NOMO-1 (cell line): ENCODE data around the gene GAREM1.

Experiments used
- DNase-seq, 2 experiments: peaks; one replicate each; lab custom pipeline; 2025; ENCODE audit not compliant: unreplicated experiment in 2 of 2; lab: John Stamatoyannopoulos, UW

GAREM1 gene

GRCh38 chr18:32427084-32427900, 43.4 kb downstream of the GAREM1 start:
- no peak for DNase-seq

- peak in 1 of 2 experiments; percentile 4 for DNase-seq
These were observed 45.2 kb downstream of the GAREM1 start for GRCh38 chr18:32425466-32425865.

DNA sequence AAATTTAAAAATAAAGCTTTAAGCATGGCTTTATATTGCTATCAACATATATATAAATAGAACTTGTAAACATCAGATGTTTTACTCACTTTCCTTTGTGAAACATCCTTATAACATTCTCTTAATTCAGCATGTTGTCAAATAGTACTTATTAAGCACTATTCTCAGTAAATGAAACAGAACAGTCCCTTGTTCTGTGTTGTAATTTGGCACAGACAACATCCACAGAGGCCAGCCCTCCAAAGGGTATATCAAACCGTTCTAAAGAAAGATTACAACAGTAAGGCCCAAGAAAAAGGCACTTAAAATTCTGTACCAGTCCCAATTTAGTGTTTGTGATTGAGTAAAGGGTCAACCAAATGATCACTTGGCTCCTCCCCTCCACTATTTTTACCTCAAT, 46.0 kb downstream of the GAREM1 start:
- no peak for DNase-seq

- DNase-seq: no peak
These were observed 47.5 kb downstream of the GAREM1 start for GRCh38 chr18:32422978-32423740.

- no peak for DNase-seq
These were observed 48.5 kb downstream of the GAREM1 start for GRCh38 chr18:32422201-32422600.

DNA sequence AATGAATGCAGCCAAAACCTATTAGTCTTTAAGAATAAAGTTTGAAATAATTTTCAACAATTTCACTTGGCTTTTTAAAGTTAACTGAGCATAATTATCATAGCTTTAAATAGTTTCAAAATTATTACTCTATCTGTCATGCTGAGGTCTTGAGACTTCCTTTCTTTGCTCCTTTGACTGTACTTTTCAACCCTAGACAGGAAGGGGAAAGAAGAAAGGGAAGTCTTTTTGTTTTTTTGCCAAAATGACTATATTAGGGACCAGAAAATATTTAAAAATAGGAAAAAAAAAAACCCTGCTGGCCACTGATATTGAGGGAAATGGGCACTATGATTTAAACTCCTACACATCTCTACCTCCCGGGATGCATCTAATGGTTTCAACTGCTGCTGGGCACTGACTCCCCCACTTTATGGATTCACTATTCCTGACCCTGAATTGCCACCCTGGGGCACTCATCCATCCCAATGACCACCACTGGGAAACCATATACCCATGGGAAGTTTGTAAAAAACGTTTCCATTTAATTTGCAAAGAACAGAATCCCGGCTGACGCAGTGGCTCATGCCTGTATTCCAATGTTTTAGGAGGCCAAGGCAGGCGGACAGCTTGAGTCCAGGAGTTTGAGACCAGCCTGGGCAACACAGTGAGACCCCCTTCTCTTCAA, 50.5 kb downstream of the GAREM1 start:
- DNase-seq: peak; percentile 14 to 68

DNA sequence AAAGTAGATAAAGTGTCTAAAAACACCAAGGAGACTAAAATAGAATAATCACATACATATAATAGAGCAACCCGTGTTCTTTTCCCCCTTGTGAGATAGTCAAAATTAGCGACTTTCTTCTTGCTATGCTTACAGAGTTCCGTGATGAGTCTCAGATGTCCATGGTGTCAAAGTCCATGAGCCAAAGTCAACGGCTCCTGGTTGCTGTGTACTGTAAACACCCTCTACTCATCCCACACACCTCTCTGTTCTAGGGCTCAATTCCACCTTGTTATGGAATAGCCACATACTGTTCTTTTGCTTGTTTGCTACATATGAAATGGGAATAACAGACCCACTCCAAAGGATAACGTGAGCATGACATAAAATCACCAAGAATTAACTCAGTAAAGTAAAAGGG, 52.5 kb downstream of the GAREM1 start:
- no peak for DNase-seq

GRCh38 chr18:32405588-32405987, 65.1 kb downstream of the GAREM1 start:
- DNase-seq: no peak

DNA sequence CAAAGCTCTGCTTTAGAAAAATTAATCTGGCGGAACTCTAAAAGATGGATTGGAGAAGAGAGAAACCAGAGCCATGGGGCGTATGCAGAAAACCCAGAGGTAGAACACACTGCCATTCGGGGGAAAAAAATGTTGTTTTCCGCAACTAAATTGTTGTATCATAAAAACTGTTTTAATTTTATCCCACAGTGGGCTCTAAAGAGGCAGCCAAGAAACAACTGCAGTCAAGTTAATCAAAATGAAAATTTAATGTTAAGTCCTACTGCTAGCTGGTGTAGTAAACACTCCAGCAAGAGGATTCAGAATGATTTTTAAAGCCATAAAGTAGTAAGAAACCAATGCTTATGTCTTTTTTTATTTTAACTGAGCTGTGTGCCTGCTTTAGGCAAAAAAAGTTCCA, 69.1 kb downstream of the GAREM1 start:
- DNase-seq: no peak

GRCh38 chr18:32393407-32393806, 77.3 kb downstream of the GAREM1 start:
- DNase-seq: no peak

DNA sequence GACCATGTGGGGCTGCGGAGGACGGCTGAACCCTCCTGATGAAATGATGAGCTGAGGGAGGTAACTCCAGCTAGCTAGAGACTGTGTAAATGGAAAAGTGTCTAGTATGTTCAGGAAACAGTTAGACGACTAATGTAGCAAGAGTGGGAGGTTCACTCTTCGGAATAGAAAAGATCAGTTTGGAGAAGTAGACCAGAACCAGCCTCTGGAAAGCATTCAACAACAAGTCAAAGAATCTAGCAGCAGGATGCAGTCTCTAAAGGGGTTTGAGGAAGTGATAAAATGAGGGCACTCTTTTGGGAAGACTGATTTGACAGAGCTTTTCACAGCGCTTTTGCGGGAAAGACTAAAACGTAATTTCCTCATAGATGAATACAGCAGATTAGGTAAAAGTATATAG, 79.6 kb downstream of the GAREM1 start:
- peak in 1 of 2 experiments; percentile 68 for DNase-seq

GRCh38 chr18:32389858-32390257, 80.8 kb downstream of the GAREM1 start:
- DNase-seq: no peak

DNA sequence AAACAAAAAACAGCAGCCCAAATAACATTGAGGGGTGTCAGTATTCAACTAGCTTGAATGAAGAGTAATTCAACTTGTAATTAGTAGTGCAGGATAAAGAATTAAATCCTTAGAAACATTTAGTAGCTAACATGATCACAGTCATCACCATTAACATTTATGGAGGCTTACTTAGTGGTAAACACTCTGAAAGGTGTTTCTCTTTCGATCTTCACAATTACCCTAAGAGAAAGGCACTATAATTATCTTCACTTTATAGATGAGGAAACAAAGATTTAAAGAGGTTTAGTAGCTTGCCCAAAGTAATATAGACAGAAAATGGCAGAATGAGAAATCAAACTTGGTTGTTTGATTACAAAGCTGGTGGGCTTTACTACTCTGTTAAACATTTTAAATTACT, 81.5 kb downstream of the GAREM1 start:
- DNase-seq: no peak

- DNase-seq: no peak
These were observed 84.2 kb downstream of the GAREM1 start for GRCh38 chr18:32386471-32386870.

- no peak for DNase-seq
These were observed 87.4 kb downstream of the GAREM1 start for GRCh38 chr18:32383050-32383819.

DNA sequence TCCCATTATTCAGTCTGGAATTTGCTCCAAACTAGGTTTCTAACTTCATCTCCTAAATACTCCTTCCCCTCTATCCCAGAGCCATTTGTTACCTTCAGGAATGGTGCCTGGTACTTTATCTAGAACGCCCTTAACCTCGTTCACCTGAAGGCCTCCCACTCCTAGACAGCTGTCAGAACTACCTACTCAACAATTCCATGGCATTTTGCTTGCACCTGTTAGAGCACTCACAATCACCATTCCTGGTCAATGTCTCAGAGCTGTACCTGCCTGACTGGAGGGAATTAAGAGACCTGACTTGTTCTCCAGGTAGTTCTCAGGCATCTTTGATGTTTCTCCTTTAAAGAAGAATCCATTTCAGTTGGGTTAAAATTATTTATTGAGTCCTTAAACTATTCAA, 88.9 kb downstream of the GAREM1 start:
- DNase-seq: no peak

GRCh38 chr18:32380559-32380958, 90.1 kb downstream of the GAREM1 start:
- DNase-seq: no peak

DNA sequence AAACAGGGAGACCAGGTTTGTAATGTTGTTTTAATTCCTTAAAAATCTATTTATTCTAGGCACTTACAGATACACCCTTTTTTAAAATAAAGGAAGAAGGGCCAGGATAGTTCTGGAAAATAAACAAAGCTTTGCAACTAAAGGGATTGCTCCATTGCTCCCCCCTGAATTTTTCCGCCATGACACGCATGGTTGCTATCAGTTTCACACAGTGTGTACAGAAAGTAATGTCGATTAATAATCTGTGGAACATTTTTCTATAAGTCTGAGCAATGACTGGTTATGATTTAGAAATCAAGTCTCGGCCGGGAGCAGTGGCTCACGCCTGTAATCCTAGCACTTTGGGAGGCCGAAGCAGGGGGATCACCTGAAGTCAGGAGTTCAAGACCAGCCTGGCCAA, 90.8 kb downstream of the GAREM1 start:
- no peak for DNase-seq

GRCh38 chr18:32378705-32379104, 92.0 kb downstream of the GAREM1 start:
- DNase-seq: no peak

DNA sequence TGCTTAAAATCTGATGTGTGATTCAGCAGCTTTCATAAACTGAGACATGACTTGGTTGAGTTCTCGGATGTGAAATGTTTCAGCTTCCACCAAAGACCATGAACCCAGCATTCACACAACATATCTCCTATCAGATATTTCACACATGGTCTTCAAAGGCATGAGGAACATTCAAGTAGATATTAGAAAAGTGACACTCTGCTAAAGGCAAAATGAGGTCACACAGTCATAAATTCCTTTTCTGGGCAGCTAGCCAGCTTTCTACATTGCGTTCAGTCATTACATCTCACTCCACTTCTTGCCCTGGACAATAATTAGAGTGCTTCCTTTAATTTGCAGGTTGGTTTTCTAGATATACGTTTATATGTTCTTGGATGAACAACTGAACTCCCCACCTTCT, 96.7 kb downstream of the GAREM1 start:
- peak; percentile 50 to 66 for DNase-seq

DNA sequence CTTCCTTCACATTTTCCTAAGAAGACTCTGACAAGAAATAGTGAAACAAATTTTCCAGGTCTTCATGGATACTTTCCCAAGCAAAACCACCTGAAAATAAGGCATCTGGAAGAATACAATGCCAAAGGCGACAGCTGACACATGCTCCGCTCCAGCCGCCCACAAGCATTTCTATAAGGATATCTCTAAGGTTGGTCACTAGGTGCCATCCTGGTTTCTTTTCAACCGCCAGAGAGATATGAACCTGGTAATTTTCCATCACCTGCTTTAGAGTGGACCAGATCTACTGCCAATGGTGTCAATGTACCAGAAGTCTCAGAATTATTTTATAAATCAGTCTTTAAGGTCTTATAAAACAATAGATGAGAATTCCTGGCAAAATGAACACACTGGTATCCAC, 97.2 kb downstream of the GAREM1 start:
- DNase-seq: no peak
